Endothelial cell of umbilical vein (primary cell): ENCODE results near the gene IQGAP1. TPM values are rescaled to one million over a fixed set of nuclear protein-coding genes. Genes with fewer than 3 reads are reported as not detected.
A peak's percentile ranks its signal among the peaks of the same experiment; 100 is the strongest.

Source experiments
- BruUV-seq: library from RNA; stranded (reverse); fragments of 400-500 nt; replicated peaks from 2 replicates; lab custom pipeline; 2021; lab: Mats Ljungman, UMichigan
- CTCF ChIA-PET: fragments of 300-600, 350-600 bp; sonication (Branson Sonifier 250); formaldehyde crosslinking; loops from one replicate; lab custom pipeline; 2021; ENCODE audit warnings: antibody characterized with exemption, inconsistent platforms; lab: Charles Lee
- POLR2A ChIA-PET: fragments of 300-600, 350-600 bp; sonication (Branson Sonifier 250); formaldehyde crosslinking; loops from one replicate; lab custom pipeline; 2021; ENCODE audit warnings: antibody characterized with exemption, inconsistent platforms; lab: Charles Lee
- DNase-seq: peaks from one replicate; pipeline ENCODE4 v3.0.0-alpha.2; 2011; ENCODE audit warnings: low read depth, low spot score
- FAIRE-seq: peaks from 2 replicates; lab custom pipeline; 2011; peaks lifted over from hg19 to GRCh38; lab: Jason Lieb, UNC
- H2AFZ ChIP-seq: 2 replicates; pipeline ENCODE4 v1.6.0; 2012; ENCODE audit warnings: low read depth, low read length, control low read depth, inconsistent platforms
- H3K27ac ChIP-seq: 2 replicates; pipeline ENCODE4 v1.5.1; 2011; ENCODE audit warnings: low read depth, mild to moderate bottlenecking, control low read depth, low read length, moderate library complexity; ENCODE audit not compliant: insufficient read depth
- H3K27me3 ChIP-seq, 2 experiments: 2 replicates each; pipeline versions ENCODE4 v1.6.0 to v1.6.1; 2011; ENCODE audit warnings: low read length in 2 of 2, mixed read lengths in 1 of 2; ENCODE audit not compliant: control insufficient read depth in 2 of 2, insufficient read depth in 2 of 2
- H3K36me3 ChIP-seq, 2 experiments: 2 replicates in 1 of 2; 3 replicates in 1 of 2; pipeline ENCODE4 v1.5.1; 2011; ENCODE audit warnings: low read length in 2 of 2, mild to moderate bottlenecking in 1 of 2, moderate library complexity in 1 of 2; ENCODE audit not compliant: control insufficient read depth in 2 of 2, insufficient read depth in 2 of 2; ENCODE audit errors: extremely low read depth in 1 of 2
- H3K4me1 ChIP-seq: 3 replicates; pipeline ENCODE4 v1.5.1; 2011; ENCODE audit warnings: mild to moderate bottlenecking, low read length; ENCODE audit not compliant: control insufficient read depth, insufficient read depth; ENCODE audit errors: extremely low read depth
- H3K4me2 ChIP-seq: 2 replicates; pipeline ENCODE4 v1.6.1; 2011; ENCODE audit warnings: low read length, control low read depth, mixed read lengths; ENCODE audit not compliant: insufficient read depth
- H3K4me3 ChIP-seq, 3 experiments: fragments of 200-600 bp in 1 of 3; sonication (generic), shearing (Covaris generic) in 1 of 3; replicated peaks in 1 of 3; 2 replicates each; pipeline ENCODE4 v1.5.1; 2011 to 2016; ENCODE audit warnings: control low read depth in 3 of 3, low read length in 3 of 3, mild to moderate bottlenecking in 2 of 3, inconsistent platforms in 1 of 3, low read depth in 1 of 3, moderate library complexity in 1 of 3; ENCODE audit not compliant: insufficient read depth in 1 of 3
- H3K79me2 ChIP-seq: 2 replicates; pipeline ENCODE4 v1.6.0; 2012; ENCODE audit warnings: low read length, inconsistent platforms; ENCODE audit not compliant: control insufficient read depth, insufficient read depth
- H3K9ac ChIP-seq: replicated peaks from 2 replicates; pipeline ENCODE3; 2011; ENCODE audit warnings: low read length, control low read depth; ENCODE audit not compliant: insufficient read depth; ENCODE audit errors: extremely low read depth
- H3K9me1 ChIP-seq: replicated peaks from 3 replicates; pipeline ENCODE4 v1.6.0; 2011; ENCODE audit warnings: mild to moderate bottlenecking, low read length; ENCODE audit not compliant: control insufficient read depth, insufficient read depth; ENCODE audit errors: extremely low read depth
- H3K9me3 ChIP-seq: replicated peaks from 2 replicates; pipeline ENCODE4 v1.5.1; 2012; ENCODE audit warnings: low read length, inconsistent platforms; ENCODE audit not compliant: control insufficient read depth, insufficient read depth
- H4K20me1 ChIP-seq: replicated peaks from 2 replicates; pipeline ENCODE3; 2011; ENCODE audit warnings: mild to moderate bottlenecking, low read length; ENCODE audit not compliant: control insufficient read depth, insufficient read depth; ENCODE audit errors: extremely low read depth
- CTCF ChIP-seq, 2 donors: IDR thresholded peaks; 1 replicate in 1 of 2; 2 replicates in 1 of 2; pipeline ENCODE4 v1.5.1; 2011; ENCODE audit warnings: low read length in 2 of 2, mild to moderate bottlenecking in 2 of 2, moderate library complexity in 2 of 2, control low read depth in 1 of 2, inconsistent platforms in 1 of 2, low read depth in 1 of 2; ENCODE audit not compliant: insufficient read depth in 1 of 2; ENCODE audit errors: extremely low read depth in 1 of 2
- EZH2 ChIP-seq: IDR thresholded peaks from 2 replicates; pipeline ENCODE4 v1.6.1; 2012; ENCODE audit warnings: borderline replicate concordance, low read depth, mild to moderate bottlenecking, moderate library complexity, low read length, inconsistent platforms; ENCODE audit not compliant: severe bottlenecking
- FOS ChIP-seq: IDR thresholded peaks from 2 replicates; pipeline ENCODE4 v1.6.1; 2011; ENCODE audit warnings: mild to moderate bottlenecking, low read length, moderate library complexity, borderline replicate concordance; ENCODE audit not compliant: insufficient read depth
- GATA2 ChIP-seq: IDR thresholded peaks from 2 replicates; pipeline ENCODE4 v1.7.0; 2011; ENCODE audit warnings: low read depth, mild to moderate bottlenecking, moderate library complexity, mixed read lengths, low read length; ENCODE audit not compliant: insufficient read length, insufficient read depth
- JUN ChIP-seq: IDR thresholded peaks from 2 replicates; pipeline ENCODE4 v1.6.1; 2011; ENCODE audit warnings: borderline replicate concordance, low read depth; ENCODE audit not compliant: insufficient read length, insufficient read depth
- MAX ChIP-seq: IDR thresholded peaks from 2 replicates; pipeline ENCODE4 v1.6.1; 2011; ENCODE audit not compliant: insufficient read depth, insufficient read length
- MYC ChIP-seq: IDR thresholded peaks from one replicate; pipeline ENCODE4 v1.6.1; 2011; ENCODE audit warnings: mild to moderate bottlenecking, low read depth, low read length
- POLR2A ChIP-seq: IDR thresholded peaks from 2 replicates; pipeline ENCODE4 v1.6.1; 2012; ENCODE audit warnings: low read depth, mild to moderate bottlenecking, control low read depth, low read length
- POLR2AphosphoS5 ChIP-seq: IDR thresholded peaks from 2 replicates; pipeline ENCODE4 v1.6.1; 2012; ENCODE audit warnings: low read depth, mild to moderate bottlenecking, control low read depth, low read length, moderate library complexity; ENCODE audit not compliant: insufficient read depth
- dilution Hi-C: fragments of 300-500 bp; cut with MboI; formaldehyde crosslinking; loops from one replicate; pipeline ENCODE4 v1.15.0; 2019; ENCODE audit warnings: low sequenced_read_pairs; ENCODE audit not compliant: extremely low pct_ligation_motif_present
- intact Hi-C: fragments of 100-400 bp; cut with micrococcal nuclease; formaldehyde crosslinking; loops from one replicate; pipeline ENCODE4 v1.10.0; 2022
- polyA plus RNA-seq, 4 experiments: library from polyadenylated mRNA; depleted of rRNA in 3 of 4; stranded (reverse) in 3 of 4; unstranded in 1 of 4; fragments of >200 nt; gene quantifications; 2 replicates each; pipeline versions ENCODE4 v1.2.1 to v1.2.3, GENCODE V29; 2011 to 2012; ENCODE audit warnings: missing spikeins in 1 of 4
- total RNA-seq: library from RNA; stranded (reverse); gene quantifications from 2 replicates; pipeline ENCODE4 v1.2.3, GENCODE V29; 2021

Gene IQGAP1
- total and polyA plus RNA-seq, 2 donors (not counting 3 experiments of a cell fraction or from before 2014, with no cell fraction given) = 82.2 to 258 TPM

- BruUV-seq = no TSS peak
- peak overlapping the region; percentile 38 for H3K9ac ChIP-seq
- peak overlapping the region; percentile 54 for H3K4me2 ChIP-seq
- CTCF ChIA-PET = interaction anchor here (0.9 to 8.1 kb wide), 9 partner anchors 14 to 164 kb away, joined by 3 to 45 read pairs (median 4); partner anchors contain the start of gene IQGAP1
- H3K4me3 ChIP-seq = no peak overlapping the region
- peaks cover 0 to 19% of the 10 kb centered on the region in 2 experiments for H3K36me3 ChIP-seq
- POLR2A ChIA-PET = no interaction called here
- no peak overlapping the region for H2AFZ ChIP-seq
- peaks cover 9% of the 10 kb centered on the region for H3K79me2 ChIP-seq
- H3K27me3 ChIP-seq = no peaks in the 10 kb centered on the region
- no peaks in the 10 kb centered on the region for H3K9me1 ChIP-seq
- H3K27ac ChIP-seq = peak overlapping the region; percentile 58
- FAIRE-seq (peak; percentile 81), DNase-seq (peak; percentile 88)
- intact Hi-C loops (loop anchor here (1.0 kb wide), 1 partner anchor 77 kb away; the partner anchor contains the start of gene IQGAP1), dilution Hi-C loops (no loop called here)
- TF ChIP-seq GATA2 (peak; percentile 81), MYC (no peak), MAX (no peak), POLR2A (peak; percentile 51), CTCF (IDR thresholded peaks at IDR 0.05; ENCODE audit: extremely low read depth in 1 of 2, insufficient read depth in 1 of 2, low read depth in 1 of 2, low read length in 2 of 2) (no peak), JUN (no peak), POLR2AphosphoS5 (peak; percentile 72), EZH2 (no peak), FOS (peak; percentile 38)
- peaks cover 39% of the 10 kb centered on the region for H3K4me1 ChIP-seq
- no peaks in the 10 kb centered on the region for H3K9me3 ChIP-seq
- H4K20me1 ChIP-seq = peaks cover 5% of the 10 kb centered on the region
These were observed 77.3 kb downstream of the IQGAP1 start for GRCh38 chr15:90465140-90465929.
